ENCODE results near the gene ERAL1. TPM values are rescaled to one million over a fixed set of nuclear protein-coding genes. Genes with fewer than 3 reads are reported as not detected.
"Not testable (repeated sequence)": the region's sequence is repeated elsewhere in the genome, so short reads cannot be mapped to it uniquely, and the experiment has no call there.

ERAL1 gene
- total RNA-seq, 2 experiments from 2014 or later: 77.6 to 80.4 TPM

DNA sequence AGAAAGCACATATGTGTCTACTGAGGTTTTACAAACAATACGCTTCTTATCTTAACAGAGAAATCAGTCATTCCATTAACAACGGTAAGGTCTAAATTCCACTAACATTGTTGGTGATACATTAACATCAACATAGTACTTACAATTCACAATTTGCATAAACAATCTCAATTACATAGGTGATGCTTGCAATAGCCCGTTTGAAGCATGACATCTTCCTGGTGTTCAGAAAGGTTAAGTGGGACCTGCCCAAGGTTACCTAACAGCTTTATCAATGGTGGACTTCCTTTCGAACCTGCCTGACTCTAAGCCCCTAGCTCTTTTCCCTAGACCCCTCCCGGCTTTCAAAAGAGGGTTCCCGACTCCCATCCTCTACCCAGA is 12.9 kb upstream of the ERAL1 start:
- peaks cover 15% of the 10 kb centered on the region for H3K4me1 Mint-ChIP-seq
- DNase-seq: no peak

DNA sequence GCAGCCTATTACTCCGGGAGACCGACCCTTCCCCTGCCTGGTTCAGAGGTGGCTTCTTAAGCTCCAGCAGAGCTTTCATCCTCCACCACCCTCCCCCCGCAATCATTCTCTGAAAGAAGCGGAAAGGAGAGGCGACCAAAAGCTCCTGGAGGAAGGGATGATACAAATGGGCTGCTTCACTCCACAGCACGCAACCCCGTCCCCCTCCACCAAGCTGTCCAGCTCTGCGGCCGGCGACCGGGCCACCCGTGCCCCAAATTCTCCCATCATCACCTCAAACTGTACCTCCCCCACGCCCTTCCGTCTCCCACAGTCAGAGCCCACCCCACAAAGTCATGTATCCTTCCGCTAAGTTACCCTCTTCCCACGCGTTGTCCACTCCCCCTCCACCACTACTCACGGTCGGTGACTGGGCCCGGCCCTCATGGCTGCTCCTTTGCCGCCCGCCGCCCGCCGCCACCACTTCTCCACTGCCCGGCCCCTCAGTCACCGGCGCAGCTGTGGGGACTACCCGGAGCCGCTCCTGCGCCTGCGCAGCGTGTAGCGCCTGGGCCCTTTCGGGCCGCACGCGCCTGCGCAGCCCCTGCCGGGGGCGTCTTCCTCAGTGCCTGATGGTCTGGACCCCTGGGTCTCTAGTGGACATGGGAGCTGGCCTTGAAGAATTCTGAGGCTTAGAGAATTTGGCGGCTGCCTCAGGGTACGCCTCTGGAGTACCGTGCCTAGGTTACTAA is 12.4 kb upstream of the ERAL1 start, which contains the start of gene FAM222B:
FAM222B (minus strand) TSS at position 509 of the 731 bp plus-strand sequence. CDS start 76,123 bp downstream, outside the sequence.
- no peaks in the 10 kb centered on the region for H3K27me3 Mint-ChIP-seq
- DNase-seq: peak; percentile 94
- H3K36me3 Mint-ChIP-seq: peaks cover 4% of the 10 kb centered on the region

More for the DNA sequence above, 12.9 kb upstream of the ERAL1 start:
- Mint-ChIP-seq H3K4me3 (peak overlapping the region; percentile 99), H3K36me3 (peaks cover 4% of the 10 kb centered on the region), H3K27me3 (no peaks in the 10 kb centered on the region), H3K9me3 (no peaks in the 10 kb centered on the region), H3K27ac (peak overlapping the region; percentile 96)

DNA sequence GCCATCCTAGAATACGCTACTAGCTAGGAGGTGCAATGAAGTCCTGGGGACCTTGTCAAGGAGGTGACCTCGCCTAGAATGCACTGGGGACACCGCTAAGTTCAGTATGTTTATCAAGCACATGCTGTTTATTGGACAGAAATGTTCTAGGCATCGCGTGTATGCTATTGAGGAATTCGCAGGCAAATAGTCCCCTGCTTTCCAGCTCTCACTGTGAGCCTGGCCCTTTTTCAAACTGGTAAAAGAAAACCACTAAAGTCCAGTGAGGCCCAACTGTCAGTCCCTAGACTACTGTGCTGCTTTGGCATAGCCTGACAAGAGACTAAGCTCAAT is 11.0 kb upstream of the ERAL1 start:
- peak overlapping the region; percentile 43 for H3K4me3 Mint-ChIP-seq
- no peaks in the 10 kb centered on the region for H3K9me3 Mint-ChIP-seq
- H3K27ac Mint-ChIP-seq: no peak overlapping the region
- peaks cover 4% of the 10 kb centered on the region for H3K36me3 Mint-ChIP-seq
- no peaks in the 10 kb centered on the region for H3K27me3 Mint-ChIP-seq
- no peak for DNase-seq
- H3K4me1 Mint-ChIP-seq: peaks cover 17% of the 10 kb centered on the region

More for the DNA sequence above, 12.4 kb upstream of the ERAL1 start, which contains the start of gene FAM222B:
- Mint-ChIP-seq H3K4me1 (peaks cover 15% of the 10 kb centered on the region), H3K4me3 (peak within 1 kb of the TSS; percentile 99), H3K9me3 (no peaks in the 10 kb centered on the region), H3K27ac (peak within 1 kb of the TSS; percentile 96)

DNA sequence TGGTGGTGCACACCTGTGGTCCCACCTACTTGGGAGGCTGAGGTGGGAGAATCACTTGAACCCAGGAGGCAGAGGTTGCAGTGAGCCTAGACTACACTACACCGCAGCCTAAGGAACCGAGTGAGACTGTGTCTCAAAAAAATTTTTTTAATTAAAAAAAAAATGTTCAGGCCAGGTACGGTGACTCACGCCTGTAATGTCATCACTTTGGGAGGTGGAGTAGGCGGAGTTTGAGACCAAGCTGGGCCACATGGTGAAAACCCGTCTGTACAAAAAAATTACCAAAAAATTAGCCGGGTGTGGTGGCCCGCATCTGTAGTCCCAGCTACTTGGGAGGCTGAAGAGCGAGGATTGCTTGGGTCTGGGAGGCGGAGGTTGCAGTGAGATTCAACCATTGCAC is 8.6 kb upstream of the ERAL1 start:
- no peak for DNase-seq
- Mint-ChIP-seq H3K36me3 (peaks cover 2% of the 10 kb centered on the region), H3K27me3 (no peaks in the 10 kb centered on the region), H3K4me1 (peaks cover 11% of the 10 kb centered on the region), H3K4me3 (no peak overlapping the region), H3K9me3 (no peaks in the 10 kb centered on the region), H3K27ac (no peak overlapping the region)

GRCh38 chr17:28846699-28847098 is 8.1 kb upstream of the ERAL1 start:
- H3K27ac Mint-ChIP-seq, H3K27me3 Mint-ChIP-seq: not testable (repeated sequence)

DNA sequence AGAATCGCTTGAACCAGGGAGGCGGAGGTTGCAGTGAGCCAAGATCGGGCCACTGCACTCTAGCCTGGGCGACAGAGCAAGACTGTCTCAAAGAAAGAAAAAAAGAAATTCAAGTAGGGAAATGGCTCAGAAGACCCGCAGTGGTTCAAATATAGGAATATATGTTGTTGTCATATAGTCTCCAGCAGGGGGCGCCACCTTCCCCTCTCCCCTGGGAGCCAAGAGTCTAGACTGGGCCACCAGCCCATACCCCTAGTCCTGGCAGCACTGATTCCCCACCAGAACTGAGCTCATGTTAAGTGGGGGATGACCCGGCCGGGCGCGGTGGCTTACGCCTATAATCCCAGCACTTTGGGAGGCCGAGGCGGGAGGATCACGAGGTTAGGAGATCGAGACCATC is 6.1 kb upstream of the ERAL1 start:
- H3K36me3 Mint-ChIP-seq, H3K27me3 Mint-ChIP-seq, H3K4me1 Mint-ChIP-seq, H3K9me3 Mint-ChIP-seq, H3K27ac Mint-ChIP-seq, H3K4me3 Mint-ChIP-seq: not testable (repeated sequence)
- peak; percentile 53 for DNase-seq

More at GRCh38 chr17:28846699-28847098, 8.1 kb upstream of the ERAL1 start:
- not testable (repeated sequence) for H3K4me3 Mint-ChIP-seq, H3K4me1 Mint-ChIP-seq, H3K9me3 Mint-ChIP-seq, H3K36me3 Mint-ChIP-seq, DNase-seq

DNA sequence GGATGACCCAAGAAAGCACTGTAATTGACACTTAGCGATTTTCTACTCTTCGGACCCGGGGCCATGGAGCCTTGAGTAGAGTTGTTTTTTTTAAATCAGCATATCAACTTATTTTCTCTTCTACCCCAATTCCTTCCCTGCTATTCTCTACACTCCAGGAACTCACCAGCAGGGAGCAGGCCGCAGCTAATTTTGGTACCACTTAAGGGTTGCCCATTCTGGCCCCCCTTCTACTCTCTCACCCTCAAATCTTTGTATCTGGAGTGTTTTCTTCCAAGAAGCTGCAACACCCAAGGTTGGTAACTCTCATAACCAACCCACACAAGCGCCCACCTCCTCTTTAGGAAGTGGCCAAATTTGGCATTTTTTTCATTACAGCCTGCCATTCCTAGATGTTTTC is 5.5 kb upstream of the ERAL1 start:
- H3K4me1 Mint-ChIP-seq: peaks cover 11% of the 10 kb centered on the region
- DNase-seq: no peak
- no peak overlapping the region for H3K27ac Mint-ChIP-seq
- H3K36me3 Mint-ChIP-seq: no peaks in the 10 kb centered on the region
- H3K4me3 Mint-ChIP-seq: no peak overlapping the region
- no peaks in the 10 kb centered on the region for H3K9me3 Mint-ChIP-seq
- no peaks in the 10 kb centered on the region for H3K27me3 Mint-ChIP-seq

DNA sequence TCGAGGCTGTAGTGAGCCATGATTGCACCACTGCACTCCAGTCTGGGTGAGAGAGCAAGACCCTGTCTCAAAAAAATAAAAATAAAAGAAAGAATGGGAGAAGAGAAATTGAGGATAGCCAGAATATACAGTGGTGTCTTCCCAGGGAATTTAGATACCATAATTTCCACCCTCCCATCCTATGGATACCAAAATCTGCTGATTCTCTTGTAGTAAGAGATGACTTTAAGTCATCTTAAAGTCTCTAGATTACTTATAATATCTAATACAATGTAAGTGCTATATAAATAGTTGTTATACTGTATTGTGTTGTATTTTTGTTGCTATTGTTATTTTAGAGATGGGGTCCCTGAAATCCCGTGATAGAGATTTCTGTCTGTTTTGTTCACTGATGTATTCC is 1.5 kb upstream of the ERAL1 start:
- H3K27me3 Mint-ChIP-seq: no peaks in the 10 kb centered on the region
- no peak for DNase-seq
- peaks cover 9% of the 10 kb centered on the region for H3K36me3 Mint-ChIP-seq
- no peak overlapping the region for H3K27ac Mint-ChIP-seq
- no peaks in the 10 kb centered on the region for H3K9me3 Mint-ChIP-seq
- no peak overlapping the region for H3K4me3 Mint-ChIP-seq
- peaks cover 26% of the 10 kb centered on the region for H3K4me1 Mint-ChIP-seq

DNA sequence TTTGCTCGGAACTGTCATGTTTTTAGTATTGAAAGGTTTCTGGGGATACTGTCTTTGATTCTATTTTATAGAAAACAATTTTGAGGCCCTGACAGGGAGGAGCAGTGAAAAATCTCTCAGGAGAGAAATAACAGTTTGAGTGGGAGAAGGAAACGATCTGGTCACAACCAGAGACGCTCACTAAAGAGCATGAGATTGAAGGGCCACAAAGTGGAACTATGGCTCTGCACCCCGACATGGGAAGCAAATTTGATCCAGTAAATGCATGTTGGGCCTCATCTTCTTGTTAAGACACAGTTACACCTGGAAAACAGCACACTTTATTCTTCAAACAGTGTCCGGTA is 492 bp downstream of the ERAL1 start:
- H3K27ac Mint-ChIP-seq: peak overlapping the region; percentile 90
- no peaks in the 10 kb centered on the region for H3K9me3 Mint-ChIP-seq
- peak overlapping the region; percentile 84 for H3K4me3 Mint-ChIP-seq
- H3K36me3 Mint-ChIP-seq: peaks cover 12% of the 10 kb centered on the region
- DNase-seq: no peak
- peaks cover 21% of the 10 kb centered on the region for H3K4me1 Mint-ChIP-seq
- no peaks in the 10 kb centered on the region for H3K27me3 Mint-ChIP-seq

- H3K9me3 Mint-ChIP-seq: no peaks in the 10 kb centered on the region
- H3K4me1 Mint-ChIP-seq: peaks cover 21% of the 10 kb centered on the region
- DNase-seq: no peak
- H3K36me3 Mint-ChIP-seq: peaks cover 12% of the 10 kb centered on the region
- peak overlapping the region; percentile 84 for H3K4me3 Mint-ChIP-seq
- H3K27me3 Mint-ChIP-seq: no peaks in the 10 kb centered on the region
- peak overlapping the region; percentile 65 for H3K27ac Mint-ChIP-seq
Observed at GRCh38 chr17:28856028-28856574, 1.3 kb downstream of the ERAL1 start.

DNA sequence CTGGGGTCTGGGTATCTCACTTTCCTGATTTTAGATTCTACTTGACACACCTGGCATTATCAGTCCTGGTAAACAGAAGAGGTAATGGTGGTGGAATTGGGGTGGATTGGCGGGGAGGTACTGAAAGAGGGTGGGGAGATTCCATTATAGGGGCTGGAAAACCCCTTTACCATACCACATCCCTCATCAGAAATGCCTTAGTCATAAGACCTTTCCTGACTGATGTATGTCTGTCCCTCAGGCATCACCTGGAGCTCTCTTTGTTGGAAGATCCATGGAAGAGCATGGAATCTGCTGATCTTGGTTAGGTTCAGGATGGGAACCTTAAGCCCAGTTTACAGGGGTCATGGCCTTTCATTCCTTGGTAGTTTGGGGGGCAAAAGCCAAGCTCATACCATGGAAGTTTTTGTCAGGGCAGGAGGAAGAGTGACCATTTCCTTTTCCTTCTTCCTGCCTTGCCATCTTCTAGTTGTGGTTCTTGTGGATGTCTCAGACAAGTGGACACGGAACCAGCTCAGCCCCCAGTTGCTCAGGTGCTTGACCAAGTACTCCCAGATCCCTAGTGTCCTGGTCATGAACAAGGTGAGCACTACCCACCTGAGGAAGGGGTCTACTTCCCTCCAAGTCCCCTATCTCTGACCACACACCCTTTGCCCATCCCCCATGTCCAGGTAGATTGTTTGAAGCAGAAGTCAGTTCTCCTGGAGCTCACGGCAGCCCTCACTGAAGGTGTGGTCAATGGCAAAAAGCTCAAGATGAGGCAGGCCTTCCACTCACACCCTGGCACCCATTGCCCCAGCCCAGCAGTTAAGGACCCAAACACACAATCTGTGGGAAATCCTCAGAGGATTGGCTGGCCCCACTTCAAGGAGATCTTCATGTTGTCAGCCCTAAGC is 3.3 kb downstream of the ERAL1 start:
- no peaks in the 10 kb centered on the region for H3K27me3 Mint-ChIP-seq
- H3K36me3 Mint-ChIP-seq: peaks cover 16% of the 10 kb centered on the region
- H3K4me1 Mint-ChIP-seq: peaks cover 21% of the 10 kb centered on the region
- DNase-seq: no peak
- H3K9me3 Mint-ChIP-seq: no peaks in the 10 kb centered on the region
- peak overlapping the region; percentile 30 for H3K4me3 Mint-ChIP-seq
- peak overlapping the region; percentile 71 for H3K27ac Mint-ChIP-seq

DNA sequence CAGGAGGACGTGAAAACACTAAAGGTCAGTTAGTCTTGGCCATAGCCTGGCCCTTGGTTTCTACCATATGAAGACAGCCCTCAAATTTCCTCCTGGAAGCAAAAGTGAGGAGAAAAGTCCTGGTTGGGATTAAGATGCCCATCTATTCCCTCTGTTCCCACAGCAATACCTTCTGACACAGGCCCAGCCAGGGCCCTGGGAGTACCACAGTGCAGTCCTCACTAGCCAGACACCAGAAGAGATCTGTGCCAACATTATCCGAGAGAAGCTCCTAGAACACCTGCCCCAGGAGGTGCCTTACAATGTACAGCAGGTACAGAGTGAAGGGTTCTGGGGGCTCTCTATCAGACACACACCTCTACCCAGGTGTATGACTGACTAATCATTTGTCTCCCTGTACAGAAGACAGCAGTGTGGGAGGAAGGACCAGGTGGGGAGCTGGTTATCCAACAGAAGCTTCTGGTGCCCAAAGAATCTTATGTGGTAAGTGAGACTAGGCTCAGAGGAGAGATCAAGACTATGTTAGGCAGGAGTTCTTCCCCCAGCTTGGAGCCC is 4.1 kb downstream of the ERAL1 start:
- peaks cover 16% of the 10 kb centered on the region for H3K36me3 Mint-ChIP-seq
- peak overlapping the region; percentile 71 for H3K27ac Mint-ChIP-seq
- H3K27me3 Mint-ChIP-seq: no peaks in the 10 kb centered on the region
- H3K9me3 Mint-ChIP-seq: no peaks in the 10 kb centered on the region
- peaks cover 18% of the 10 kb centered on the region for H3K4me1 Mint-ChIP-seq
- no peak for DNase-seq
- H3K4me3 Mint-ChIP-seq: no peak overlapping the region

DNA sequence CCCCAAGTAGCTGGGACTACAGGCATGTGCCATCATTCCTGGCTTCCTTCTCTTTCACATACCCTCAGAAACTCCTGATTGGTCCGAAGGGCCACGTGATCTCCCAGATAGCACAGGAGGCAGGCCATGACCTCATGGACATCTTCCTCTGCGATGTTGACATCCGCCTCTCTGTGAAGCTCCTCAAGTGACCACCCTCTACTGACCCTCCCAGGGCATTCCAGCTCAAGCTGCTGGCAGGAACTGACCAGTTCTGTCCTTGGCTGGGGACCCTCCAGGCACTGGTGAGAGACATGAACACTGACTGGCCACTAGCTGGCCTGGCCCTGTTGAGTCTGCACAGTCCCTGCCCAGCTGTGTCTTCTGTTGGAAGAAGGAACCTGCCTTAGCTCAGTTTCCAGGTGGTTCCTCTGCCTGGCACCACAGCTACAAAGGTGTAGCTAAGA is 5.6 kb downstream of the ERAL1 start:
- no peaks in the 10 kb centered on the region for H3K27me3 Mint-ChIP-seq
- H3K27ac Mint-ChIP-seq: peak overlapping the region; percentile 42
- DNase-seq: no peak
- H3K4me3 Mint-ChIP-seq: no peak overlapping the region
- H3K36me3 Mint-ChIP-seq: peaks cover 14% of the 10 kb centered on the region
- H3K4me1 Mint-ChIP-seq: peaks cover 15% of the 10 kb centered on the region
- H3K9me3 Mint-ChIP-seq: no peaks in the 10 kb centered on the region

DNA sequence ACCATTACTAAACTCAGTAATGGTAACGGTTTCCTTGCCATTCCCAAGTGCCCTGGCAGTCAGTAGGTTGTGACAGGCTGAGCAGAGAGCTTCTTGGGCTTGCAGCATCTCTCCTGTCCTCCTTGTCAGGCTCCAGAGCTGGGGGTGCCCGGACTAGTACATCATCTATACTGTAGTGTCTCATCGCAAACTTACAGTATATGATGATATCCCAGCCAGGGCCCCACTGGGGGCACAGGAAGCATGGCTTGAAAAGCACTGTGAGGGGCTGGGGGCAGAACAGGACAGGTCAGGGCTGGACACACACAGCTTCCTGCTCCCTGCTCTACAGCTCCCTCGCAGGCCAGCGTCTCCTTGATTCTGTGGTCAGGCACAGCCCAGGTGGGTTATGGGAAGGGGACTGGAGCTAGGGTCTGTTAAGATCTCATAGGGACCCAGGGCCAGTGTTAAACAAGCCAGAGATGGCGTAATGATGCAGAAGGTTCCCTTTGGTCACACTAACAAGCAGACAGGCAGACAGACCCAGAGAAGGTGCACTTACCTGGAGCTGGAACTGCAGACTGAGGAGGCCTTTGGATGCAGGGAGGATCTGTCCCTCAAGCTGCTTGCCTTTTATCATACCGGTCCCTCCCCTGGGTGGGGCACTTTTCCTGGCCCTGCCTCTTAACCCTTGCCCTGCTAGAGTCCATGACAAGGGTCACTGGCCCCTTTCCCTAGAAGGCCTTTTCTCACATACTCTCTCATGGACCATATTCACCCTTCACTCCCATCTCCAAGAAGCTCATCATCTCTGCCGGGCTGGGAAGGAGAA is 6.8 kb downstream of the ERAL1 start:
- Mint-ChIP-seq H3K9me3 (no peaks in the 10 kb centered on the region), H3K4me3 (no peak overlapping the region), H3K27me3 (no peaks in the 10 kb centered on the region), H3K36me3 (peaks cover 14% of the 10 kb centered on the region), H3K4me1 (peaks cover 8% of the 10 kb centered on the region), H3K27ac (no peak overlapping the region)
- DNase-seq: no peak

Measured in activated naive CD8-positive, alpha-beta T cell treated with anti-CD3 and anti-CD28 coated beads for 36 hours (primary cell).